ENCODE results near the gene GSTM4. TPM values are rescaled to one million over a fixed set of nuclear protein-coding genes. Genes with fewer than 3 reads are reported as not detected.
A peak's percentile ranks its signal among the peaks of the same experiment; 100 is the strongest.

Gene GSTM4
- total and polyA plus RNA-seq, 2 of the 8 experiments (the other 6 are each of a cell fraction or from before 2014, with no cell fraction given) = 11.3 to 31.4 TPM

DNA sequence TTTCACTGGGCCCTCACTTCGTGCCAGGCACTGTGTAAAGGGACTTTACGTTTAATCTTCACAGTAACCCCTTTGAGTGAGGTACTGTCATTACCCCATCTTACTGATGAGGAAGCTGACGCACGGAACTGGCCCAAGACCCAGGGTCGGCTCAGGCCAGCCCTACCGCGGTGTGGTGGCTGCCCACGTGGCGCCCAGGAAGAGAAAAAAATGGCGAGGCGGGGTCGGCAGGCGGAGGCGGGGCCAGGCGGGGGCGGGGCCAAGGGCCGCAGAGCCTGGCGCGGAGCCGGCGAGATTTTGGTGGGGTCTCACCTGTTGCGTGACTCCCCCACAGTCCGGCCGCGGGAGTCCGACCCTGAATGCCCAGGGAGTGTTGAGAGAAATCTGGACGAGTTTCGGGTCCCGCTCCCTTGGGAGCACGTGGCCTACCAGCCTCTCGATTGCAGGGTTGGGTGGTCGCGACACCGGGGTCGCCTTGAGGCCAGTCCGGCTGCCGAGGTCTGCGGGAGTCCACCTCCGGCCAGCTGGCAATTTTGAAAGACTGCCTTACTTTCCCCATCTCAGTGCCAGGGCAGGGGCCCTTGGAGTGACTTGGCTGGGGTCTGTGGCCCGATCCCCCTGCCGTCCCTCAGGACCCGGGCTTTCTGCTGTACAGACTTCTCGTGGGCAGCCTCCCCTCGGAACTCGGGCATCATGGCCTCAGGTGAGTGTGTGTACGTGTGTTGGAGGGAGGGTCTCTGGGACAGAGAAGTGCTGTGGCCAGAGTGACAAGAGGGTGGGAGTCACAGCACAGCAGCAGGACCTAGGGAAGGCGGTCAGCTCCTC, 36.1 kb upstream of the GSTM4 start, which contains the start of the genes AMPD2 and GNAT2 (continued):
- TF ChIP-seq TAF1 (IDR thresholded peaks at IDR 0.05; ENCODE audit: low read depth, low read length) (peak; percentile 68), SIN3A (conservative IDR thresholded peaks at IDR 0.05 in 1 of 2, IDR thresholded peaks at IDR 0.05 in 1 of 2; ENCODE audit: low read depth in 1 of 2, low read length in 2 of 2) (peak in 1 of 2 experiments; percentile 87; a peak in 2 of 4 replicates), YY1 (IDR thresholded peaks at IDR 0.05; ENCODE audit: low read depth, low read length) (0 out of 2 replicates have a peak, but pooled peaks have one; percentile 45), SP4 (IDR thresholded peaks at IDR 0.05; ENCODE audit: low read length) (0 out of 2 replicates have a peak, but pooled peaks have one; percentile 8), POLR2A (IDR thresholded peaks at IDR 0.05; ENCODE audit: control extremely low read depth in 1 of 2, low read depth in 2 of 2, low read length in 2 of 2) (peak in 1 of 2 experiments; percentile 54; a peak in 2 of 3 replicates), HDAC2 (IDR thresholded peaks at IDR 0.05; ENCODE audit: borderline replicate concordance in 1 of 2, low read depth in 2 of 2, low read length in 2 of 2) (peak in 1 of 2 experiments; percentile 38; a peak in 1 of 4 replicates), POLR2AphosphoS5 (IDR thresholded peaks at IDR 0.05; ENCODE audit: low read depth, low read length) (peak; percentile 61; the same call in 1 of the 2 replicates), SAP30 (IDR thresholded peaks at IDR 0.05; ENCODE audit: insufficient read depth, insufficient replicate concordance, low read length) (no peak)
- TF ChIP-seq, protein P1, sequence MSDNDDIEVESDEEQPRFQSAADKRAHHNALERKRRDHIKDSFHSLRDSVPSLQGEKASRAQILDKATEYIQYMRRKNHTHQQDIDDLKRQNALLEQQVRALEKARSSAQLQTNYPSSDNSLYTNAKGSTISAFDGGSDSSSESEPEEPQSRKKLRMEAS (IDR thresholded peaks at IDR 0.05) = peak; percentile 97
